ENCODE measurements around the gene KRT20. TPM values are rescaled to one million over a fixed set of nuclear protein-coding genes. Genes with fewer than 3 reads are reported as not detected.

The KRT20 gene
- total RNA-seq, 6 experiments from 2014 or later = not detected

GRCh38 chr17:40883031-40883430 is 2.0 kb downstream of the KRT20 start:
- TF ChIP-seq, protein P1, sequence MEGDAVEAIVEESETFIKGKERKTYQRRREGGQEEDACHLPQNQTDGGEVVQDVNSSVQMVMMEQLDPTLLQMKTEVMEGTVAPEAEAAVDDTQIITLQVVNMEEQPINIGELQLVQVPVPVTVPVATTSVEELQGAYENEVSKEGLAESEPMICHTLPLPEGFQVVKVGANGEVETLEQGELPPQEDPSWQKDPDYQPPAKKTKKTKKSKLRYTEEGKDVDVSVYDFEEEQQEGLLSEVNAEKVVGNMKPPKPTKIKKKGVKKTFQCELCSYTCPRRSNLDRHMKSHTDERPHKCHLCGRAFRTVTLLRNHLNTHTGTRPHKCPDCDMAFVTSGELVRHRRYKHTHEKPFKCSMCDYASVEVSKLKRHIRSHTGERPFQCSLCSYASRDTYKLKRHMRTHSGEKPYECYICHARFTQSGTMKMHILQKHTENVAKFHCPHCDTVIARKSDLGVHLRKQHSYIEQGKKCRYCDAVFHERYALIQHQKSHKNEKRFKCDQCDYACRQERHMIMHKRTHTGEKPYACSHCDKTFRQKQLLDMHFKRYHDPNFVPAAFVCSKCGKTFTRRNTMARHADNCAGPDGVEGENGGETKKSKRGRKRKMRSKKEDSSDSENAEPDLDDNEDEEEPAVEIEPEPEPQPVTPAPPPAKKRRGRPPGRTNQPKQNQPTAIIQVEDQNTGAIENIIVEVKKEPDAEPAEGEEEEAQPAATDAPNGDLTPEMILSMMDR (IDR thresholded peaks at IDR 0.05) = no peak
- Mint-ChIP-seq H3K36me3 (ENCODE audit: low read depth) (no peaks in the 10 kb centered on the region), H3K9me3 (no peaks in the 10 kb centered on the region), H3K27ac (no peak overlapping the region), H3K27me3 (ENCODE audit: insufficient read depth) (peaks cover 22% of the 10 kb centered on the region), H3K4me3 (no peak overlapping the region), H3K4me1 (ENCODE audit: low read depth) (no peaks in the 10 kb centered on the region)
- DNase-seq = no peak

- no peaks in the 10 kb centered on the region; the same call in 1 of the 2 replicates for H3K4me1 Mint-ChIP-seq (ENCODE audit: low read depth)
- no peak overlapping the region for H3K27ac Mint-ChIP-seq
- H3K36me3 Mint-ChIP-seq (ENCODE audit: low read depth) = no peaks in the 10 kb centered on the region
- TF ChIP-seq, protein P1 (IDR thresholded peaks at IDR 0.05) = no peak
- peaks cover 18% of the 10 kb centered on the region; the same call in 1 of the 2 replicates for H3K27me3 Mint-ChIP-seq (ENCODE audit: insufficient read depth)
- no peaks in the 10 kb centered on the region for H3K9me3 Mint-ChIP-seq
- DNase-seq = no peak
- H3K4me3 Mint-ChIP-seq = no peak overlapping the region
Observed at GRCh38 chr17:40879026-40879425, 6.0 kb downstream of the KRT20 start.

- no peak for DNase-seq
- no peak overlapping the region for H3K27ac Mint-ChIP-seq
- TF ChIP-seq, protein P1 (IDR thresholded peaks at IDR 0.05) = no peak
Observed at GRCh38 chr17:40878044-40878443, 7.0 kb downstream of the KRT20 start.

DNA sequence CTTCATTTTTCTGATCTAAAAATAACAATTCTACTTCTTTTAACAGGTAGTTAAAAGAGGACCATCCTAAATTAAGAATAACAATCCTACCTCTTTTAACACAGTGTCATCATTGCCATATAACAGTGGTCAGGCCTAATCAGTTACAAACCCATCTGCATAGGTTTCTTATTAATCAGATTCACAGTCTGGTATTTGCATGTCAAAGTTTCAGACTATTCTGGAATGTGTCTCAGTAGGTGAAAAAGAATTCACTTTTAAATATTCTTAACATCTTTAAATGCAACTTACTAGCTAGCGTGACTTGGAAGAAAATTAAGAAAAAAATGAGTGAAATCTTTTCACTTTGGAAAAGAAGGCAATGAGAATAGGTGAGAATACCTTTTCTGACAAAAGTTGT is 11.2 kb downstream of the KRT20 start:
- Mint-ChIP-seq H3K27me3 (ENCODE audit: insufficient read depth) (peaks cover 3% of the 10 kb centered on the region; the same call in 1 of the 2 replicates), H3K4me3 (no peak overlapping the region), H3K4me1 (ENCODE audit: low read depth) (peaks cover 18% of the 10 kb centered on the region), H3K36me3 (ENCODE audit: low read depth) (no peaks in the 10 kb centered on the region), H3K9me3 (no peaks in the 10 kb centered on the region), H3K27ac (no peak overlapping the region)
- TF ChIP-seq, protein P1 (IDR thresholded peaks at IDR 0.05) = no peak
- no peak for DNase-seq

More at GRCh38 chr17:40878044-40878443, 7.0 kb downstream of the KRT20 start:
- no peaks in the 10 kb centered on the region for H3K36me3 Mint-ChIP-seq (ENCODE audit: low read depth)
- no peak overlapping the region for H3K4me3 Mint-ChIP-seq
- peaks cover 9% of the 10 kb centered on the region; the same call in 1 of the 2 replicates for H3K4me1 Mint-ChIP-seq (ENCODE audit: low read depth)
- no peaks in the 10 kb centered on the region for H3K9me3 Mint-ChIP-seq
- peaks cover 12% of the 10 kb centered on the region; the same call in 1 of the 2 replicates for H3K27me3 Mint-ChIP-seq (ENCODE audit: insufficient read depth)

GRCh38 chr17:40873255-40873654 is 11.8 kb downstream of the KRT20 start:
- TF ChIP-seq, protein P1 (IDR thresholded peaks at IDR 0.05) = peak; percentile 28; the same call in 1 of the 2 replicates

More at GRCh38 chr17:40873255-40873654, 11.8 kb downstream of the KRT20 start:
- DNase-seq = no peak
- no peak overlapping the region for H3K4me3 Mint-ChIP-seq
- no peaks in the 10 kb centered on the region for H3K36me3 Mint-ChIP-seq (ENCODE audit: low read depth)
- H3K4me1 Mint-ChIP-seq (ENCODE audit: low read depth) = peaks cover 18% of the 10 kb centered on the region
- H3K27ac Mint-ChIP-seq = no peak overlapping the region
- no peaks in the 10 kb centered on the region for H3K9me3 Mint-ChIP-seq
- H3K27me3 Mint-ChIP-seq (ENCODE audit: insufficient read depth) = peaks cover 3% of the 10 kb centered on the region; the same call in 1 of the 2 replicates

Data from HFFc6 (cell line).